Activated CD8-positive, alpha-beta T cell treated with anti-CD3 and anti-CD28 coated beads for 36 hours (primary cell): Measurements from ENCODE around the gene DUOXA2. TPM values are rescaled to one million over a fixed set of nuclear protein-coding genes. Genes with fewer than 3 reads are reported as not detected.
A peak's percentile ranks its signal among the peaks of the same experiment; 100 is the strongest.

ENCODE experiments used
- ATAC-seq: fragments of 200-7000 bp; cut with Tn5 transposase; one replicate; pipeline ENCODE4 v1.10.0; 2021; ENCODE audit warnings: mild to moderate bottlenecking, moderate library complexity
- CTCF ChIA-PET: fragments of 350-600 bp; sonication (Branson Sonifier 250); formaldehyde crosslinking; loops from one replicate; lab custom pipeline; 2021; ENCODE audit warnings: antibody characterized with exemption; lab: Charles Lee
- POLR2A ChIA-PET: fragments of 350-600 bp; sonication (Branson Sonifier 250); formaldehyde crosslinking; loops from one replicate; lab custom pipeline; 2021; ENCODE audit warnings: antibody characterized with exemption; lab: Charles Lee
- DNase-seq: peaks from one replicate; pipeline ENCODE4 v3.0.0-alpha.2; 2020
- H3K27ac Mint-ChIP-seq: one replicate; pipeline ENCODE4 v1.8.0; 2021; ENCODE audit warnings: mild to moderate bottlenecking, mixed read lengths
- H3K27me3 Mint-ChIP-seq: one replicate; pipeline ENCODE4 v1.8.0; 2021; ENCODE audit warnings: mixed read lengths
- H3K36me3 Mint-ChIP-seq: one replicate; pipeline ENCODE4 v1.8.0; 2021; ENCODE audit warnings: low read depth, mixed read lengths
- H3K4me1 Mint-ChIP-seq: one replicate; pipeline ENCODE4 v1.8.0; 2021; ENCODE audit warnings: low read depth, mixed read lengths
- H3K4me3 Mint-ChIP-seq: one replicate; pipeline ENCODE4 v1.8.0; 2021; ENCODE audit warnings: mild to moderate bottlenecking, moderate library complexity, mixed read lengths
- H3K9me3 Mint-ChIP-seq: one replicate; pipeline ENCODE4 v1.8.0; 2021; ENCODE audit warnings: mixed read lengths
- CTCF ChIP-seq: fragments of 200-600 bp; IDR thresholded peaks from one replicate; pipeline ENCODE4 v1.8.0; 2022; ENCODE audit warnings: antibody characterized with exemption, mild to moderate bottlenecking
- intact Hi-C: fragments of 100-400 bp; cut with micrococcal nuclease; formaldehyde crosslinking; loops from one replicate; pipeline ENCODE4 v1.10.0; 2022
- total RNA-seq, 2 experiments: library from RNA; stranded (reverse); gene quantifications; one replicate each; pipeline ENCODE4 v1.2.3, GENCODE V29; 2021

Gene DUOXA2
- total RNA-seq, 2 experiments from 2014 or later = not detected

GRCh38 chr15:45161666-45162065 is 47.5 kb downstream of the DUOXA2 start:
- H3K4me3 Mint-ChIP-seq = no peak overlapping the region
- no peak for TF ChIP-seq CTCF
- CTCF ChIA-PET = interaction anchor here (1.2 to 2.5 kb wide), 5 partner anchors 10 to 223 kb away, joined by 3 to 9 read pairs (median 4); no protein-coding TSS in a partner anchor
- H3K27me3 Mint-ChIP-seq = no peaks in the 10 kb centered on the region
- H3K4me1 Mint-ChIP-seq = peaks cover 16% of the 10 kb centered on the region
- H3K27ac Mint-ChIP-seq = no peak overlapping the region
- POLR2A ChIA-PET = interaction anchor here (1.6 kb wide), 1 partner anchor 38 kb away, joined by 3 read pairs; no protein-coding TSS in a partner anchor
- ATAC-seq (no peak), DNase-seq (no peak)
- intact Hi-C loops = no loop called here
- no peaks in the 10 kb centered on the region for H3K9me3 Mint-ChIP-seq
- peaks cover 1% of the 10 kb centered on the region for H3K36me3 Mint-ChIP-seq

- CTCF ChIA-PET = interaction anchor here (0.6 to 8.4 kb wide), 47 partner anchors 9 to 296 kb away, joined by 3 to 131 read pairs (median 5); partner anchors contain the start of gene SHF
- Mint-ChIP-seq H3K27me3 (no peaks in the 10 kb centered on the region), H3K4me1 (peaks cover 17% of the 10 kb centered on the region), H3K27ac (no peak overlapping the region), H3K9me3 (no peaks in the 10 kb centered on the region), H3K4me3 (no peak overlapping the region), H3K36me3 (peaks cover 1% of the 10 kb centered on the region)
- DNase-seq = peak; percentile 84
- intact Hi-C loops = no loop called here
- POLR2A ChIA-PET = interaction anchor here (0.6 to 7.1 kb wide), 8 partner anchors 17 to 239 kb away, joined by 3 to 51 read pairs (median 4); partner anchors contain the start of gene SHF
- peak; percentile 40 for ATAC-seq
- peak; percentile 81 for TF ChIP-seq CTCF
Measured at GRCh38 chr15:45162771-45163507, 48.8 kb downstream of the DUOXA2 start.

GRCh38 chr15:45163508-45163856 is 49.4 kb downstream of the DUOXA2 start:
- H3K9me3 Mint-ChIP-seq = no peaks in the 10 kb centered on the region
- no peak overlapping the region for H3K27ac Mint-ChIP-seq
- peaks cover 1% of the 10 kb centered on the region for H3K36me3 Mint-ChIP-seq
- intact Hi-C loops = no loop called here
- POLR2A ChIA-PET = interaction anchor here (0.8 to 7.1 kb wide), 8 partner anchors 9 to 239 kb away, joined by 3 to 51 read pairs (median 4); partner anchors contain the start of gene SHF
- TF ChIP-seq CTCF = no peak
- CTCF ChIA-PET = interaction anchor here (0.8 to 8.4 kb wide), 43 partner anchors 8 to 295 kb away, joined by 3 to 131 read pairs (median 5); partner anchors contain the start of gene SHF
- H3K27me3 Mint-ChIP-seq = no peaks in the 10 kb centered on the region
- peaks cover 14% of the 10 kb centered on the region for H3K4me1 Mint-ChIP-seq
- no peak for DNase-seq
- no peak for ATAC-seq
- H3K4me3 Mint-ChIP-seq = no peak overlapping the region

- H3K36me3 Mint-ChIP-seq = peaks cover 1% of the 10 kb centered on the region
- H3K4me1 Mint-ChIP-seq = peaks cover 14% of the 10 kb centered on the region
- ATAC-seq = no peak
- ChIA-PET POLR2A (interaction anchor here (1.6 to 7.1 kb wide), 3 partner anchors 16 to 36 kb away, joined by 5 to 51 read pairs (median 50); partner anchors contain the start of gene SHF), CTCF (interaction anchor here (0.8 to 8.4 kb wide), 7 partner anchors 15 to 292 kb away, joined by 3 to 131 read pairs (median 10); no protein-coding TSS in a partner anchor)
- no peaks in the 10 kb centered on the region for H3K9me3 Mint-ChIP-seq
- DNase-seq = no peak
- intact Hi-C loops = no loop called here
- peak overlapping the region; percentile 89 for H3K27ac Mint-ChIP-seq
- no peak for TF ChIP-seq CTCF
- no peaks in the 10 kb centered on the region for H3K27me3 Mint-ChIP-seq
- H3K4me3 Mint-ChIP-seq = peak overlapping the region; percentile 77
Measured at GRCh38 chr15:45164914-45165313, 50.8 kb downstream of the DUOXA2 start.
